ENCODE results near the gene FERD3L. TPM values are rescaled to one million over a fixed set of nuclear protein-coding genes. Genes with fewer than 3 reads are reported as not detected.

FERD3L gene
- total and polyA plus RNA-seq, 2 experiments from 2014 or later = not detected

GRCh38 chr7:19101909-19102308 is 43.3 kb downstream of the FERD3L start:
- Histone ChIP-seq H3K9me3 (ENCODE audit: low read depth) (no peaks in the 10 kb centered on the region), H4K20me1 (ENCODE audit: insufficient read depth) (no peaks in the 10 kb centered on the region), H3K36me3 (ENCODE audit: low read depth) (no peaks in the 10 kb centered on the region), H3K79me2 (ENCODE audit: insufficient read depth) (peaks cover 99% of the 10 kb centered on the region), H3K4me3 (peak overlapping the region; percentile 88), H3K27ac (peak overlapping the region; percentile 97), H3K27me3 (replicated peaks; ENCODE audit: insufficient read depth) (no peaks in the 10 kb centered on the region), H2AFZ (peak overlapping the region; percentile 72), H3K4me1 (ENCODE audit: insufficient read depth) (peaks cover 83% of the 10 kb centered on the region), H3K4me2 (ENCODE audit: unreplicated experiment) (peak overlapping the region; percentile 99), H3K9me2 (ENCODE audit: insufficient read depth) (no peaks in the 10 kb centered on the region), H3F3A (ENCODE audit: insufficient read depth) (peaks cover 20% of the 10 kb centered on the region), H3K9ac (peak overlapping the region; percentile 95)
- in situ Hi-C loops (cut with MboI) = loop anchor here (25.0 kb wide), 1 partner anchor 740 kb away; no protein-coding TSS in a partner anchor
- TF ChIP-seq EZH2phosphoT487 (IDR thresholded peaks at IDR 0.05; ENCODE audit: insufficient read depth, low read depth) (no peak), EZH2 (IDR thresholded peaks at IDR 0.05; ENCODE audit: insufficient read depth, poor library complexity, severe bottlenecking) (no peak)
- DNase-seq = peak; percentile 66
- 0 to 6% methylated on average over 2 of the region's 2 CpGs for WGBS, 2 experiments (ENCODE audit: low coverage in 1 of 2, low lambda C conversion rate in 2 of 2, missing lambda C conversion rate in 2 of 2)

DNA sequence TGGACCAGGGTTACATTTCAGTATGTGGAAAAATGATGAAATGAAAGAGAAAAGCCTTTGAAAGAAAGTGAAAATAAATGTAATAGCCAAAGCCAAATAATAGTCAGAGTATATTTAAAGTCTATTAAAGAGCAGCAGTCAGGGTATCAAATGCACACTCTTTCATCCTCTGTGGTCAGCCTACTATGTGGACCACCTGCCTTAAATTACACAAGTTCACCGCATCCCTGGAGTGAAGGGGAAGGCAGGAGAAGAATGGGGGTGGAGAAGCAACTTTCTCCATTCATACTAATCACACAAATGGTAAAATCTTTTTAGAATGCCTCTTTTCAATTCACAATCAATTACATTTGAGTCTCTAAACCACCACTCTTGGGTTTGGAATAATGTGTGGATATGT is 43.7 kb downstream of the FERD3L start:
- peak overlapping the region; percentile 99 for H3K4me2 ChIP-seq (ENCODE audit: unreplicated experiment)
- TF ChIP-seq EZH2 (IDR thresholded peaks at IDR 0.05; ENCODE audit: insufficient read depth, poor library complexity, severe bottlenecking) (no peak), EZH2phosphoT487 (IDR thresholded peaks at IDR 0.05; ENCODE audit: insufficient read depth, low read depth) (no peak)
- DNase-seq = peak; percentile 37

GRCh38 chr7:19099924-19100323 is 45.3 kb downstream of the FERD3L start:
- Histone ChIP-seq H3K79me2 (ENCODE audit: insufficient read depth) (peaks cover 98% of the 10 kb centered on the region), H3K27me3 (replicated peaks; ENCODE audit: insufficient read depth) (no peaks in the 10 kb centered on the region), H4K20me1 (ENCODE audit: insufficient read depth) (no peaks in the 10 kb centered on the region), H3K9me2 (ENCODE audit: insufficient read depth) (no peaks in the 10 kb centered on the region), H3K4me2 (ENCODE audit: unreplicated experiment) (peak overlapping the region; percentile 99), H3K27ac (peak overlapping the region; percentile 97), H2AFZ (peak overlapping the region; percentile 76), H3K9ac (peak overlapping the region; percentile 95), H3K4me1 (ENCODE audit: insufficient read depth) (peaks cover 89% of the 10 kb centered on the region), H3K9me3 (ENCODE audit: low read depth) (no peaks in the 10 kb centered on the region), H3K36me3 (ENCODE audit: low read depth) (no peaks in the 10 kb centered on the region), H3K4me3 (peak overlapping the region; percentile 88), H3F3A (ENCODE audit: insufficient read depth) (peaks cover 19% of the 10 kb centered on the region; the same call in 1 of the 2 replicates)
- 4 to 7% methylated on average over 2 of the region's 2 CpGs for WGBS, 2 experiments (ENCODE audit: low coverage in 1 of 2, low lambda C conversion rate in 2 of 2, missing lambda C conversion rate in 2 of 2)
- in situ Hi-C loops (cut with MboI) = loop anchor here (25.0 kb wide), 1 partner anchor 738 kb away; no protein-coding TSS in a partner anchor
- peak; percentile 34 for DNase-seq
- TF ChIP-seq EZH2phosphoT487 (IDR thresholded peaks at IDR 0.05; ENCODE audit: insufficient read depth, low read depth) = no peak
- TF ChIP-seq EZH2 (IDR thresholded peaks at IDR 0.05; ENCODE audit: insufficient read depth, poor library complexity, severe bottlenecking) = no peak

More for the DNA sequence above, 43.7 kb downstream of the FERD3L start:
- WGBS, 2 experiments (ENCODE audit: low coverage in 1 of 2, low lambda C conversion rate in 2 of 2, missing lambda C conversion rate in 2 of 2) = 3 to 18% methylated on average over 1 of the region's 1 CpG
- H3K36me3 ChIP-seq (ENCODE audit: low read depth) = no peaks in the 10 kb centered on the region
- peak overlapping the region; percentile 95 for H3K9ac ChIP-seq
- H3K9me3 ChIP-seq (ENCODE audit: low read depth) = no peaks in the 10 kb centered on the region
- no peaks in the 10 kb centered on the region for H4K20me1 ChIP-seq (ENCODE audit: insufficient read depth)
- H2AFZ ChIP-seq = peak overlapping the region; percentile 72
- in situ Hi-C loops (cut with MboI) = loop anchor here (25.0 kb wide), 1 partner anchor 739 kb away; no protein-coding TSS in a partner anchor
- peak overlapping the region; percentile 97 for H3K27ac ChIP-seq
- H3K27me3 ChIP-seq (replicated peaks; ENCODE audit: insufficient read depth) = no peaks in the 10 kb centered on the region
- no peaks in the 10 kb centered on the region for H3K9me2 ChIP-seq (ENCODE audit: insufficient read depth)
- H3K79me2 ChIP-seq (ENCODE audit: insufficient read depth) = peaks cover 99% of the 10 kb centered on the region
- peak overlapping the region; percentile 88 for H3K4me3 ChIP-seq
- peaks cover 19% of the 10 kb centered on the region; the same call in 1 of the 2 replicates for H3F3A ChIP-seq (ENCODE audit: insufficient read depth)
- peaks cover 86% of the 10 kb centered on the region for H3K4me1 ChIP-seq (ENCODE audit: insufficient read depth)

GRCh38 chr7:19099194-19099593 is 46.0 kb downstream of the FERD3L start:
- Histone ChIP-seq H3K4me1 (ENCODE audit: insufficient read depth) (peaks cover 89% of the 10 kb centered on the region), H3K9me3 (ENCODE audit: low read depth) (no peaks in the 10 kb centered on the region), H3K27me3 (replicated peaks; ENCODE audit: insufficient read depth) (no peaks in the 10 kb centered on the region), H3K9me2 (ENCODE audit: insufficient read depth) (no peaks in the 10 kb centered on the region), H3K4me2 (ENCODE audit: unreplicated experiment) (peak overlapping the region; percentile 99), H2AFZ (peak overlapping the region; percentile 75), H3K79me2 (ENCODE audit: insufficient read depth) (peaks cover 94% of the 10 kb centered on the region), H4K20me1 (ENCODE audit: insufficient read depth) (no peaks in the 10 kb centered on the region), H3K4me3 (peak overlapping the region; percentile 88), H3F3A (ENCODE audit: insufficient read depth) (peaks cover 19% of the 10 kb centered on the region; the same call in 1 of the 2 replicates), H3K36me3 (ENCODE audit: low read depth) (no peaks in the 10 kb centered on the region), H3K9ac (peak overlapping the region; percentile 95), H3K27ac (peak overlapping the region; percentile 97)
- peak; percentile 37 for DNase-seq
- in situ Hi-C loops (cut with MboI) = no loop called here
- TF ChIP-seq EZH2 (IDR thresholded peaks at IDR 0.05; ENCODE audit: insufficient read depth, poor library complexity, severe bottlenecking) = no peak
- 0 out of 2 replicates have a peak, but pooled peaks have one; percentile 62 for TF ChIP-seq EZH2phosphoT487 (IDR thresholded peaks at IDR 0.05; ENCODE audit: insufficient read depth, low read depth)
- 6 to 9% methylated on average over 3 of the region's 3 CpGs for WGBS, 2 experiments (ENCODE audit: low coverage in 1 of 2, low lambda C conversion rate in 2 of 2, missing lambda C conversion rate in 2 of 2)

Data from GM23248 (cell line).